Measurements from ENCODE around the gene CEACAM8.
"Not testable (repeated sequence)": the region's sequence is repeated elsewhere in the genome, so short reads cannot be mapped to it uniquely, and the experiment has no call there.

CEACAM8 gene

GRCh38 chr19:42540071-42540553 lies 54.6 kb downstream of the CEACAM8 start:
- no peak for DNase-seq

- no peak for DNase-seq
Measured at GRCh38 chr19:42538841-42539709, 55.6 kb downstream of the CEACAM8 start.

- DNase-seq: not testable (repeated sequence)
Measured at GRCh38 chr19:42535276-42535675, 59.4 kb downstream of the CEACAM8 start.

GRCh38 chr19:42534391-42534790 lies 60.3 kb downstream of the CEACAM8 start:
- no peak for DNase-seq

GRCh38 chr19:42532891-42533290 lies 61.8 kb downstream of the CEACAM8 start:
- DNase-seq: no peak

- DNase-seq: no peak
Measured at GRCh38 chr19:42531313-42531712, 63.4 kb downstream of the CEACAM8 start.

Measured in kidney glomerular epithelial cell (primary cell).